Ectodermal cell (in vitro differentiated cells): ENCODE measurements around the gene LAMA2. TPM values are rescaled to one million over a fixed set of nuclear protein-coding genes. Genes with fewer than 3 reads are reported as not detected.

ENCODE experiments used
- H3K27ac ChIP-seq: 2 replicates; pipeline ENCODE4 v1.7.0; 2013; ENCODE audit warnings: mild to moderate bottlenecking, low read depth, low read length; ENCODE audit not compliant: insufficient read depth, poor library complexity, severe bottlenecking
- H3K27me3 ChIP-seq: 2 replicates; pipeline ENCODE4 v1.7.0; 2013; ENCODE audit warnings: mild to moderate bottlenecking, low read length; ENCODE audit not compliant: insufficient read depth, control insufficient read depth, poor library complexity, severe bottlenecking
- H3K36me3 ChIP-seq: one replicate; pipeline ENCODE4 v1.7.0; 2013; ENCODE audit warnings: low read length; ENCODE audit not compliant: control insufficient read depth, insufficient read depth
- H3K4me1 ChIP-seq: one replicate; pipeline ENCODE4 v1.7.0; 2013; ENCODE audit warnings: low read length; ENCODE audit not compliant: control insufficient read depth, insufficient read depth
- H3K4me3 ChIP-seq: 2 replicates; pipeline ENCODE4 v1.7.0; 2013; ENCODE audit warnings: low read depth, low read length, control low read depth; ENCODE audit not compliant: insufficient read depth
- H3K9me3 ChIP-seq: 2 replicates; pipeline ENCODE4 v1.7.0; 2013; ENCODE audit warnings: mild to moderate bottlenecking, low read length, moderate library complexity; ENCODE audit not compliant: control insufficient read depth
- WGBS, 2 experiments: methylation state at CpG; one replicate each; pipeline ENCODE4 v1.1.7; 2013; ENCODE audit warnings: missing lambda C conversion rate in 2 of 2; 5-methylcytosine and 5-hydroxymethylcytosine counted together
- polyA plus RNA-seq, 4 experiments: library from polyadenylated mRNA; stranded (reverse); fragments of 50-300 nt; gene quantifications; one replicate each; pipeline ENCODE4 v1.2.3, GENCODE V29; 2013

LAMA2 gene
- 0.39 TPM for polyA plus RNA-seq (2013, experiment 1 of 4)
- 0.68 TPM for polyA plus RNA-seq (2013, experiment 2 of 4)
- 0.37 TPM for polyA plus RNA-seq (2013, experiment 3 of 4)
- 0.73 TPM for polyA plus RNA-seq (2013, experiment 4 of 4)

GRCh38 chr6:128882991-128883611 lies at the start of gene LAMA2:
Gene LAMA2 (plus strand): TSS chr6:128883138. CDS start chr6:128883246, 108 bp downstream.
- H3K27me3 ChIP-seq: peaks cover 14% of the 10 kb centered on the region
- H3K4me1 ChIP-seq: no peaks in the 10 kb centered on the region
- no peaks in the 10 kb centered on the region for H3K9me3 ChIP-seq
- peak within 1 kb of the TSS; percentile 16 for H3K4me3 ChIP-seq
- WGBS, 2 experiments: 7 to 8% methylated on average over 36 of the region's 36 CpGs
- H3K36me3 ChIP-seq: no peaks in the 10 kb centered on the region
- no peak within 1 kb of the TSS for H3K27ac ChIP-seq

- no peak overlapping the region for H3K27ac ChIP-seq
- WGBS, 2 experiments: 90% methylated on average over 1 of the region's 1 CpG; no CpG with 5 or more reads in 1 of the 2 experiments
- no peaks in the 10 kb centered on the region for H3K9me3 ChIP-seq
- no peaks in the 10 kb centered on the region for H3K4me1 ChIP-seq
- H3K27me3 ChIP-seq: no peaks in the 10 kb centered on the region
- no peaks in the 10 kb centered on the region for H3K36me3 ChIP-seq
- no peak overlapping the region for H3K4me3 ChIP-seq
These were observed 46.2 kb upstream of the LAMA2 start for GRCh38 chr6:128836761-128837160.

DNA sequence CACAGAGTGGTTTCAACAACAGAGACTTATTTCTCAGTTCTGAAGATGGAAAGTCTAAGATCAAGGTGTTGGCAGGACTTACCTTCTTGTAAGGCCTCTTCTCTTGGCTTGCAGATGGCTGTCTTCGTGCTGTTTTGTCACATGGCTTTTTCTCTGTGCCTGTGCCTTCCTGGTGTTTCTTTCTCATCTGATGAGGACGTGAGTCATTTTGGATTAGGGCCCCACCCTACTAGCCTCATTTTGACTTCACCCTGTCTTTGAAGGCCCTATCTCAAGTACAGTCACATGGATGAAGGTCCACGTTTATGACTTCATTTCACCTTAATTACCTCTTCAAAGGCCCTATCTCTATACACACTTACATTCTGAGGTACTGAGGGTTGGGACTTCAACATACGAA lies 41.4 kb upstream of the LAMA2 start:
- Histone ChIP-seq H3K27me3 (no peaks in the 10 kb centered on the region), H3K4me3 (no peak overlapping the region), H3K36me3 (no peaks in the 10 kb centered on the region), H3K9me3 (no peaks in the 10 kb centered on the region), H3K4me1 (no peaks in the 10 kb centered on the region), H3K27ac (no peak overlapping the region)
- WGBS, 2 experiments: 91 to 92% methylated on average over 4 of the region's 4 CpGs

- Histone ChIP-seq H3K27me3 (no peaks in the 10 kb centered on the region), H3K4me1 (peaks cover 12% of the 10 kb centered on the region), H3K4me3 (no peak overlapping the region), H3K36me3 (no peaks in the 10 kb centered on the region), H3K9me3 (no peaks in the 10 kb centered on the region), H3K27ac (no peak overlapping the region)
- no CpG with 5 or more reads among the region's 2 CpGs for WGBS, 2 experiments
These were observed 38.3 kb upstream of the LAMA2 start for GRCh38 chr6:128844598-128844997.

- Histone ChIP-seq H3K36me3 (no peaks in the 10 kb centered on the region), H3K4me3 (no peak overlapping the region), H3K27me3 (no peaks in the 10 kb centered on the region), H3K27ac (peak overlapping the region; percentile 70), H3K4me1 (peaks cover 12% of the 10 kb centered on the region), H3K9me3 (no peaks in the 10 kb centered on the region)
- WGBS, 2 experiments: 61 to 73% methylated on average over 4 of the region's 4 CpGs
These were observed 35.3 kb upstream of the LAMA2 start for GRCh38 chr6:128847431-128848210.

DNA sequence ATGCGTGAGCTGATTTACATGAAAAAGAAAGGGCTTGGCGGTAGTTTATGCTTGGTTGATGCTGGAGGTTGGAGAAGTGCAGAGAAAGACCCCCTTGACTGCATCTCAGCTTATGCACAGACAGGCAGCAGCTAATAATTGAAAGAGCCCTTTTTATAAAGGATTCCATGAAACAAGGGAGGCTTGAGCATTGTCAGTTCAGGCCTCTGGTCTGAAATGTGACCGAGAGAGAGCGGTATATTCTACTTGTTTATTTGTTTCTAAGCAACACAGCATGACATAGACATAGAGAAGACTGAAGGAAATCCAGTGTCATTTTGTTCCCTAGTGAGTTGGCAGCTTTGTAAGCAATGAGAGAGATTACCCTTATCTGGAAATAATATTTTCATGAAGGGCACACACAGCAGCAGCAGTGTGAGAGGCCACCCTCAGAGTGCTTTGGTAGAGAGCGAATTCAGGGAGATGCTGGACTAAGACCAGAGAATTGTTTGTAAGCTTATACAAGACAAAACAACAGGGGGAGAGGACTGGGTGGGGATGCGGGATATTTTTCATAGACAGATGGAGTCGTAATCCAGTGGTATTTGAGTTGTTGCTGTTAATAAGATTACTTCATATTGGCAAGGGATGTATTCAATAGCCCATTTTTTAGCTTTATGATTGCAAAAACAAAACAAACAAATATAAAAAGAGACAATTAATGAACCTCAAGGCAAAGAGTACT lies 34.6 kb upstream of the LAMA2 start:
- Histone ChIP-seq H3K4me3 (no peak overlapping the region), H3K36me3 (no peaks in the 10 kb centered on the region), H3K9me3 (no peaks in the 10 kb centered on the region), H3K4me1 (peaks cover 12% of the 10 kb centered on the region), H3K27ac (peak overlapping the region; percentile 70), H3K27me3 (no peaks in the 10 kb centered on the region)
- WGBS, 2 experiments: 69% methylated on average over 5 to 7 of the region's 7 CpGs

DNA sequence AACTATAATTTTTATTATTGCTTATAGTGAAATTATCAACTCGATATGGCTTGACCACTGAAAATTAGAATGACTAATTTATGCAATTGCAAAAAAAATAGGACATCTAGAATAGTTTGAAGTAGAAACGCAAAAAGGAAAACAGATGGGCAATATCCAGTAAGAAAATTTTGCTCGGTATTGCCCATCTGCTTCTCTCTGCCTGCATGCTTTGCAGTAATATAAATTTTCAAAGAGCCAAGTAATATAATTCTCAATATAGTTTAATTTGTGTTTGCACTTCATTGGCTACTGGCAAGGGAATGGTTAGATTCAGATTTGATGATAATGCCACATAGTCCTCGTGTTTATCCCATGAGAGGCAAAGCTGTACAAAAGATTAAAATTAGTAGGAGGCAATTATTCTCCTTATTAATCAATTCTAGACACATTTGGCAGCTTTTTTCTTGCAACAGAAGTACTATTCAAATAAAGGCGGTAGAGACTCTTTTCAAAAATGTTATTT lies 27.3 kb upstream of the LAMA2 start:
- Histone ChIP-seq H3K9me3 (no peaks in the 10 kb centered on the region), H3K36me3 (no peaks in the 10 kb centered on the region), H3K27ac (no peak overlapping the region), H3K27me3 (no peaks in the 10 kb centered on the region), H3K4me3 (no peak overlapping the region), H3K4me1 (no peaks in the 10 kb centered on the region)
- 93 to 96% methylated on average over 3 to 5 of the region's 5 CpGs for WGBS, 2 experiments

- no peaks in the 10 kb centered on the region for H3K36me3 ChIP-seq
- no peaks in the 10 kb centered on the region for H3K27me3 ChIP-seq
- H3K4me1 ChIP-seq: no peaks in the 10 kb centered on the region
- no peak overlapping the region for H3K4me3 ChIP-seq
- WGBS, 2 experiments: 95 to 96% methylated on average over 5 of the region's 5 CpGs
- H3K9me3 ChIP-seq: no peaks in the 10 kb centered on the region
- H3K27ac ChIP-seq: no peak overlapping the region
These were observed 25.1 kb upstream of the LAMA2 start for GRCh38 chr6:128857806-128858205.

DNA sequence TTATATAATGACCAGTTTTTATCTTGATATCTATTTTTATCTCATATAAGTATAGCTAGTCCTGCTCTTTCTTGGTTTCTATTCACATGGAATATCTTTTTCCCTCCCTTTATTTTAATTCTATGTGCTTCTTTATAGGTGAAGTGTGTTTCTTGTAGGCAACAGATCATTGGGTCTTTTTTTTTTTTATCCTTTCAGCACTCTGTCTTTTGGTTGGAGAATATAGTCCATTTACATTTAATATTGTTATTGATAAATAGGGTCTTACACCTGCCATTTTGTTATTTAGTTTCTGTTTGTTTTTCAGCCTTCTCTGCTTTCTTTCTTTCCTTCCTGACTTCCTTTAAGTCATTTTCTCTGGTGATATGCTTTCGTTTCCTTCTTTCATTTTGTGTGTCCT lies 22.2 kb upstream of the LAMA2 start:
- Histone ChIP-seq H3K4me1 (no peaks in the 10 kb centered on the region), H3K9me3 (no peaks in the 10 kb centered on the region), H3K36me3 (no peaks in the 10 kb centered on the region), H3K27ac (no peak overlapping the region), H3K4me3 (no peak overlapping the region), H3K27me3 (no peaks in the 10 kb centered on the region)
- WGBS, 2 experiments: 100% methylated on average over 1 of the region's 1 CpG; no CpG with 5 or more reads in 1 of the 2 experiments

DNA sequence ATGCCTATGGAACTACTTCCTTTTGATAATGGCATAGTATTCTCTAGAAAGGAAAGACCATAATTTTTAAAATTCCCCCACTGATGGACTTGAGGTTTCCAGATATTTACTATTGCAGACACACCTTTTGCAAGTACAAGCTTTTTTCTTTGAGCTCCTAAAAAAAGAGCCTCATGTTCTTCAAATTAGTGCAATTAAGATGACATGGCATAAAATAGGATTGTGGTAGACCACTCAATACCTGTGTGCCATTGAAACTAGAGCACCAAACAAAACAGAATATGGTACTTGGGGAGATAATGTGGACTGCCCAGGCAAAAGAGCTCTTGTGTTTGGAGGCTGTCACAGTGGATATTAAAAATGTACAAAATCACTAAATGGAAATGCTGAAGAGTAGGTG lies 19.0 kb upstream of the LAMA2 start:
- no peaks in the 10 kb centered on the region for H3K9me3 ChIP-seq
- H3K4me1 ChIP-seq: no peaks in the 10 kb centered on the region
- H3K4me3 ChIP-seq: no peak overlapping the region
- no peak overlapping the region for H3K27ac ChIP-seq
- H3K27me3 ChIP-seq: no peaks in the 10 kb centered on the region
- no peaks in the 10 kb centered on the region for H3K36me3 ChIP-seq
